HG03521 (cell line): ENCODE data around the gene GPR63.

Source experiments
- ATAC-seq: cut with Tn5 transposase; IDR thresholded peaks from one replicate; pipeline ENCODE4 v1.9.1; 2021; ENCODE audit warnings: mild to moderate bottlenecking, moderate library complexity; ENCODE audit not compliant: unreplicated experiment

GPR63 gene

DNA sequence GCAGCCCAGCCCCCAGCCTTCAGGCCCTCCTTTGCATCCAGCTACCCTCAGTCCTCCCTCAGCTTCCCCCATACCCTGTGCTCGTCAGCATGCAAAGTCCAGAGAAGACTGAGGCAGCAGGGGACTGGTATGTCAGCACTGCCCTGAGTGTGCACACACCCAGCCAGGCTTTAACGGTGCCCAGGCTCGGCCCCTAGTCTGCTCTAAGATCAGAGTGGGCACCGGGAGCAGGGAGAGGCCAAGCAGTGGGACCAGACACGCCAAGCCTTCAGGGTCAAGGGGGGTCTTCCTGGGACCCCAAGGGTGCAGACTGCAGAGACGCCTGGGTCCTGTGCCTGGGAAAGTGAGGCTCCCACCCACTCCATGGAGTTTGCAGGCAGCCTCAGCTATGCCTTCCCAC lies 74.7 kb downstream of the GPR63 start:
- ATAC-seq, result no peak

DNA sequence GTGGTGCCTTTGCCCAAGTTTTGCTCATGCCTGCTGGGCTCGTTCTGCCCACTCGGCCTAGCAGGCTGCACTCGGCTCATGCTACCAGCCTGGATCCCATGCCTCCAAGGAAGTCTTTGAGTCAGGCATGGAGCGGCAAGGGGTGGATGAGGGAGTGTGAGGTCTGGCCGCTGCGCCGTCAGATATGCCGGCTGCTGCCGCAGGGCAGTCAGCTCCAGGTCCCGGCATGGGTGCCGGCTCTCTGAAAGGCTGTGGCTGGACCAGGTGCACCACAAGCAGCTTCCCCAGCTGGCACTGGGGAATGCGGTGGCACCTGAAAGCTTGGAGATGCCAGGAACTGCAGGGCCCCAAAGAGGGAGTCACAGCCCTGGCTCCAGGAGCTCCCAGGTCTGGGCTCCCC lies 75.5 kb downstream of the GPR63 start:
- no peak for ATAC-seq

- ATAC-seq, result no peak
These were observed 77.1 kb downstream of the GPR63 start for GRCh38 chr6:96760153-96760687.

DNA sequence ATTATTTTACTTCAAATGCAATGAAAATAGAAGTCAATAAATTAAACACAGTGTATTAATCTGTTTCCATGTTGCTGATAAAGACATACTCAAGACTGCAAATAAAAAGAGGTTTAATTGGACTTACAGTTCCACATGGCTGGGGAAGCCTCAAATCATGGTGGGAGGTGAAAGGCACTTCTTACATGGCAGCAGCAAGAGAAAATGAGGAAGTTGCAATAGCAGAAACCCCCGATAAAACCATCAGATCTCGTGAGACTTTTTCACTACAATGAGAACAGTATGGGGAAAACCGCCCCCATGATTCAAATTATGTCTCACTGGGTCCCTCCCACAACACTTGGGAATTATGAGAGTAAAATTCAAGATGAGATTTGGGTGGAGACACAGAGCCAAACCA lies 82.2 kb downstream of the GPR63 start:
- ATAC-seq, result no peak

GRCh38 chr6:96749891-96750290 lies 87.4 kb downstream of the GPR63 start:
- no peak for ATAC-seq
